Measurements from ENCODE around the gene VPS4B.

VPS4B gene

DNA sequence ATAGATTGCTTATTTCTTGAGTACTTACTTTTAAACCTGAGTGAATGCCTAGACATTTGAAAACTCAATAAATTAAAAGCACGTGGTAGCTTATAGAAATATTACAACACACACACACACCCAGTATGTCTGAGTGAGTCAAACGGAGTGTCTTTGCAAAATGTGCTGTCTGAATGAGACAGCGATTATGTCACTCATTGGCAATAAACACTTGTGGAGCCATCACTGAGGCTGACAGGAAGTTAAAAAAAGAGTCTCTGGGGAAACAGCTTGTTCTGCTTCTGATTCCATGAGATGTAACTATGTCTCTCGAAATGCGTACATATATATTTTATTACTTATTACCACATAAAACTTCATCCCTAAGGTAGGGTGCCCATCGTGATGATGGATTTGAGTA is 22.3 kb upstream of the VPS4B start:
- H3K27ac Mint-ChIP-seq, result no peak overlapping the region
- H3K27me3 Mint-ChIP-seq, result no peaks in the 10 kb centered on the region
- H3K4me1 Mint-ChIP-seq (ENCODE audit: low read depth), result no peaks in the 10 kb centered on the region
- no peaks in the 10 kb centered on the region for H3K9me3 Mint-ChIP-seq
- no peak overlapping the region for H3K4me3 Mint-ChIP-seq
- no peaks in the 10 kb centered on the region for H3K36me3 Mint-ChIP-seq (ENCODE audit: low read depth)

DNA sequence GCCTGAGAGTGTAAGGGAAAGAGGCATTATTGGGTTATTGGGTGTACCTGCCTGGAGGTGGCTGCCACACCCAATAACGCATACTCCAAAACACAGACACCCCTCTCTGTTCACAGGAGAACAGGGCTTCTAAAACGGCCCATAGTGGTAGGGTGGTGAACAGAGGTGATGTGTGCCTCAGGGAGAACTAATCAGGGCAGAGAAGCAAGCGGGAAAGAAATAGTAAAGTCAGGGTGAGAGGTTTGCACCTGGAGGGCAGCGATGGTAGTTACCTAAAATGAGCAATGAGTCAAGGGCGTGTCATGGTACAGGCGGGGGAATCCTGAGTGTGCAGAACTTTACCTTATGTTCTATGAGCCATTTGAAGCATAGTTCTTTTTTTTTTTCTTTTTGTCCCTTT is 21.6 kb upstream of the VPS4B start:
- no peaks in the 10 kb centered on the region for H3K4me1 Mint-ChIP-seq (ENCODE audit: low read depth)
- H3K27me3 Mint-ChIP-seq, result no peaks in the 10 kb centered on the region
- H3K4me3 Mint-ChIP-seq, result no peak overlapping the region
- H3K27ac Mint-ChIP-seq, result no peak overlapping the region
- H3K36me3 Mint-ChIP-seq (ENCODE audit: low read depth), result no peaks in the 10 kb centered on the region
- no peaks in the 10 kb centered on the region for H3K9me3 Mint-ChIP-seq

DNA sequence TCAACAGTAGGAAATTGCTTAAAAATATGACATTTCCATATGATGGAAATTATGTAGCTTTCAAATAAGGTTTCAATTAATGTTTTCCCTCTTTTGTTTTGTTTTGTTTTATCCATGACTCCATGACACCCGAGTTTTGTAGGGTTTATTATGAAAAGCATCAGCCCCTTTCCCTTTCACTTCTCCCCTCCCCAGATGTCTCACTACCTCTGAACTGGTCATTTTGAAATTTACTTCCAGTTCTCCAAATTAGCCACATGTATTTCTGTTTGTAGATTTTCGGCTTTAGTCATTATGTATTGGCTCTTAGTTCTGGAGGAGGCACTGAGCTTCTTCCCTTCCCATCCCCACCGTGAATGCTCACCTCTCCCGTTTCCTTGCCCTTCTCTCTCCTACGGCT is 18.6 kb upstream of the VPS4B start:
- Mint-ChIP-seq H3K4me3 (no peak overlapping the region), H3K36me3 (ENCODE audit: low read depth) (no peaks in the 10 kb centered on the region), H3K9me3 (no peaks in the 10 kb centered on the region), H3K27me3 (no peaks in the 10 kb centered on the region), H3K27ac (peak overlapping the region; percentile 6), H3K4me1 (ENCODE audit: low read depth) (no peaks in the 10 kb centered on the region)

DNA sequence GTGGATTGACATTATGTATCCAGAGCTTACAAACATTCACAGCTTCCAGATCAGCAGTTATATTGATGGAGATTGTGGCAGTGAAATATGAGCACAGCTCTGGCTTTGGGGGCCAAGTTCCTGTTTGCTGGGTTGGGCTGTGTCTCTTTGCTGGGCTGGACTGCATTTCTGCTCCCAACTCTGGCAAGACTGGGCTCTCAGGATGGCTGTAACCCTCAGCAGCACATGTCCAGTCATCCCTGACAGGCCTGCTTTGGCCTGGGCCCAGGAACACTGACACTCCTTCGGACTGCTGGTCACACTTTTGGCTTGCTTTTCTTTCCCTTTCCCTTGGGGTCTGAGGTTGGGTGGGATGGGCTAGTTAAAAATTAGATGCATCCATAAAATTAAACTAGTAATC is 17.9 kb upstream of the VPS4B start:
- Mint-ChIP-seq H3K27me3 (no peaks in the 10 kb centered on the region), H3K9me3 (no peaks in the 10 kb centered on the region), H3K27ac (no peak overlapping the region), H3K36me3 (ENCODE audit: low read depth) (no peaks in the 10 kb centered on the region), H3K4me3 (no peak overlapping the region), H3K4me1 (ENCODE audit: low read depth) (no peaks in the 10 kb centered on the region)

DNA sequence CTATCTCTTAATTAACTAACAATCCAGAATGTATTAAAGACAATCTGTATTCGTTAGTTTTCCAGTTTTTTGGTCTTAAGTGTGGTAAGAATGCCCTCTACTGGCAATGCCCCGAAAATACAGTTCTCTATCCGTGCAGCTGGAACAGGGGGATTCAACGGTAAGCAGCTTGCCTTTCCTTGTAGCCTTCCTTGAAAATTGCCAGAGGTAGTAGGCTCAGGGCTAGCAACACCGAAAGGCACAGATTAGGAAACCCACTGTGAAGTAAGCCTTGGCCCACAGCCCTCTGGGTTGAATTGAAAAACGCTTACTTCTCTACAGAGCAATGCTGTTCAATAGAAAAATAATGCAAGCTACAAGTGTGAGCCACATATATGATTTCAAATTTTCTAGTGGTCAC is 17.1 kb upstream of the VPS4B start:
- Mint-ChIP-seq H3K4me1 (ENCODE audit: low read depth) (no peaks in the 10 kb centered on the region), H3K36me3 (ENCODE audit: low read depth) (no peaks in the 10 kb centered on the region), H3K9me3 (no peaks in the 10 kb centered on the region), H3K4me3 (no peak overlapping the region), H3K27ac (no peak overlapping the region), H3K27me3 (peaks cover 2% of the 10 kb centered on the region)

DNA sequence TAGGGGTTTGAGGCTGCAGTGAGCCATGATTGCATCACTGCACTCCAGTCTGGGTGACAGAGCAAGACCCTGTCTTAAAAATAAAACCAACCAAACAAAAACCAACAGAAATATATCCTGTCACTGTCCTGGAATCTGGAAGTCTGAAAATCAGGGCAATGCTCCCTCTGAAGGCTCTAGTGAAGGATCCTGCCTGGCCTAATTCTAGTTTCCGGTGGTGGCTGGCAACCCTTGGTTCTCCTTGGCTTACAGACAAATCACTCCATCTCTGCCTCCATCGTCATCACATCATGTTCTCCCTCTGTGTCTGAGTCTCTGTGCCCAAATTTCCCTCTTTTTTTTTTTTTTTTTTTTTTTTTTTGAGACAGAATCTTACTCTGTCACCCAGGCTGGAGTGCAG is 15.9 kb upstream of the VPS4B start:
- no peaks in the 10 kb centered on the region for H3K36me3 Mint-ChIP-seq (ENCODE audit: low read depth)
- H3K4me1 Mint-ChIP-seq (ENCODE audit: low read depth), result no peaks in the 10 kb centered on the region
- no peaks in the 10 kb centered on the region for H3K9me3 Mint-ChIP-seq

DNA sequence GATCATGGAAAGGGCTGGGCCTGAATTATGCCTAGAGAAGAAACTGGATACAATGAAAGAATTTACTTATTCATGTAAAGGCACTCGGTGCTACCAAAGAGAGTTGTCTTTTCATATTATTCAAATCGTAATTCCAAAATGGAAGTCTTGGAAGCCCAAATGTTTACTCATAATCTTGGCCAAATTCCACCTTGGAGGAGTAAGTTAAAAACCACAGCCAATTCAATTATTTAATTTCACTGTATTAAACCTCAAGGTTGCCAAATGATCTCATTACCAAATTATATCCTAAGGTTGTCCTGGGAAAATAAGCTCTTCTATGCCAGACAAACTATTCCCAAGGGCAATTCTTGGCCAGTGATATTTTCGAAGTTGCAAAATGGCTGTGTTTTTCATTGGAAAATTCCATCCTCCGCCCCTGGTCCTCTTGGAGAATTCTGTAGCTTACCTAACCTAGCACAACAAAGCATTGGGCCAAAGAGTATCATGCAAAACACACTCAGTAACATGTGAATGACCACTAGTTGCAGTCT is 11.1 kb upstream of the VPS4B start:
- H3K36me3 Mint-ChIP-seq (ENCODE audit: low read depth), result no peaks in the 10 kb centered on the region
- H3K27ac Mint-ChIP-seq, result no peak overlapping the region

More for the DNA sequence above, 15.9 kb upstream of the VPS4B start:
- H3K27me3 Mint-ChIP-seq, result peaks cover 2% of the 10 kb centered on the region
- H3K27ac Mint-ChIP-seq, result no peak overlapping the region
- H3K4me3 Mint-ChIP-seq, result no peak overlapping the region

DNA sequence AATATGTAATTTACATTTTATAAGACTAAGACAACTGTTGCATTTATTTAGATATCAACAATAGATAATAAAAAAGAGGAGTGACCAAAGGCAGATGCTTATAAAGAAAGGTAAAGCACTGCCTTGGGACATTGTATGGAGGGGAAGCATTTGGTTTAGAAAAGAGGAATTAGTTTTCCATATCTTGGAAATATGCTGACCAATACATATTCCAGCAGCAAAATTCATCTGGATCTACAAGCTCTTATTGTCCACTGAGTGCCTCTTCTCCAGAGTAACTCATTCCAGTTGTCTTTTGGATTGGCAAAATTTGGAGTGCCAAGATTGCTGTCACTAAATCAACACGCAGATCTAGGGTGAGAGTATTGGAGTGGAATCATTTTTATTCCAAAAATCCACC is 8.9 kb upstream of the VPS4B start:
- no peak overlapping the region for H3K27ac Mint-ChIP-seq
- no peaks in the 10 kb centered on the region for H3K4me1 Mint-ChIP-seq (ENCODE audit: low read depth)
- no peaks in the 10 kb centered on the region for H3K36me3 Mint-ChIP-seq (ENCODE audit: low read depth)
- H3K27me3 Mint-ChIP-seq, result peaks cover 16% of the 10 kb centered on the region
- H3K4me3 Mint-ChIP-seq, result no peak overlapping the region
- H3K9me3 Mint-ChIP-seq, result no peaks in the 10 kb centered on the region

More for the DNA sequence above, 11.1 kb upstream of the VPS4B start:
- no peaks in the 10 kb centered on the region for H3K4me1 Mint-ChIP-seq (ENCODE audit: low read depth)
- H3K9me3 Mint-ChIP-seq, result no peaks in the 10 kb centered on the region
- H3K4me3 Mint-ChIP-seq, result no peak overlapping the region
- H3K27me3 Mint-ChIP-seq, result peaks cover 16% of the 10 kb centered on the region

DNA sequence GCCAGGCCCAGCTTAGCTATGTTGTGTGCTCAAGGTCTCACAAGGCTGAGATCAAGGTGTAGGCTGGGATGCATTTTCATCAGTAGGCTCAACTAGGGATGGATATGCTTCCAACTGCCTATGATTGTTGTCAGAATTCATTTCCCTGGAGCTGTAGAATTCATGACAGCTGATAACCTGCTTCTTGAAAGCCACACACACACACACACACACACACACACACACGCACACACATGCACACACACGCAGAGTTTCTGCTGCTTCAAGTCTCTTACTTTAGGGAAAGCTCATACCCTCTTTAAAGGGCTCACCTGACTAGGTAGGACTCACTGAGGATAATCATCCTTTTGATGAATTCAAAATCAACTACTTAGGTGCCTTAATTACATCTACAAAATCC is 8.2 kb upstream of the VPS4B start:
- no peaks in the 10 kb centered on the region for H3K9me3 Mint-ChIP-seq
- H3K4me3 Mint-ChIP-seq, result no peak overlapping the region
- H3K36me3 Mint-ChIP-seq (ENCODE audit: low read depth), result no peaks in the 10 kb centered on the region
- no peaks in the 10 kb centered on the region for H3K4me1 Mint-ChIP-seq (ENCODE audit: low read depth)
- H3K27me3 Mint-ChIP-seq, result peaks cover 16% of the 10 kb centered on the region
- H3K27ac Mint-ChIP-seq, result no peak overlapping the region

DNA sequence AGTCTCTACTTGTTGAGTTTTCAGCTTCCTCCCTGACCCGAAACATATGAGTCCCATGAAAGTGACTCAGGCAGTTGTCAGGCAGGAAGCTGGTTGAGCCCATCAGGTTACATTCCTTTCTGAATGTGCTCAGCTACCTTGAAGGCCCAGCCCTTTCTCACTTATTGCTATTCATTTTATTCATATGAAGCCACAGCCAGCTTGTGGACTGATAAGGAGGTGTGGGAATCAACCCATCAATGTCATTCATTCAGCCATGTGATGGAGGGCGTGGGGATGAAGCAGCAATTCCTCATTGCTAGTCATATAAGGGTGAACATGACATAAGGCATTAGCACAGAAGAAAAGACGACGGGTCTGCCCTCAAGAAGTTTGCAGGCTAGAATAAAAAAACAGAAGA is 5.3 kb upstream of the VPS4B start:
- Mint-ChIP-seq H3K4me3 (no peak overlapping the region), H3K9me3 (no peaks in the 10 kb centered on the region), H3K36me3 (ENCODE audit: low read depth) (no peaks in the 10 kb centered on the region), H3K4me1 (ENCODE audit: low read depth) (peaks cover 13% of the 10 kb centered on the region), H3K27me3 (peaks cover 13% of the 10 kb centered on the region), H3K27ac (no peak overlapping the region)

DNA sequence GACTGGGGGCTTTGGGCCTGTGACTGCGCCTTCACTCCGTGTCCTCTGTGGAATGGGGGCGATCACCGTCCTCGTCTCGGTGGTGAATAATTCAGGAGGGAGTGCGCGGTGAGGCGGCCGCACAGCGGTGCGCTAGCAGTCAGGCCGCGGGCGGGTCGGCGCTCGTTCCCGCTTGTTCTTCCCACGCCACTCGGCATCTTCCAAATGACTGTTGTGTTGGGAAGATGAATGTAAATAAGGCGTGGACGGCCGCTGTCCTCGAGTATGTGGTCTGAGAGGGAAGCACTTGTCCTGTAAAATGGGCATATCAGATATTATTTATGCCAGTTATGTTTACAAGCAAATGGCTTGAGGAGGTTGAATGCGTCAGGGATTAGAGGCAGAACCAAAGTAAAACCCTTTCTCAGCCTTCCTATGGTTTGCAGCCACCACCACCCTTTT is 608 bp upstream of the VPS4B start:
- peaks cover 8% of the 10 kb centered on the region for H3K36me3 Mint-ChIP-seq (ENCODE audit: low read depth)
- H3K4me3 Mint-ChIP-seq, result peak overlapping the region; percentile 97
- peaks cover 33% of the 10 kb centered on the region for H3K4me1 Mint-ChIP-seq (ENCODE audit: low read depth)
- H3K9me3 Mint-ChIP-seq, result no peaks in the 10 kb centered on the region
- no peaks in the 10 kb centered on the region for H3K27me3 Mint-ChIP-seq
- H3K27ac Mint-ChIP-seq, result peak overlapping the region; percentile 96

DNA sequence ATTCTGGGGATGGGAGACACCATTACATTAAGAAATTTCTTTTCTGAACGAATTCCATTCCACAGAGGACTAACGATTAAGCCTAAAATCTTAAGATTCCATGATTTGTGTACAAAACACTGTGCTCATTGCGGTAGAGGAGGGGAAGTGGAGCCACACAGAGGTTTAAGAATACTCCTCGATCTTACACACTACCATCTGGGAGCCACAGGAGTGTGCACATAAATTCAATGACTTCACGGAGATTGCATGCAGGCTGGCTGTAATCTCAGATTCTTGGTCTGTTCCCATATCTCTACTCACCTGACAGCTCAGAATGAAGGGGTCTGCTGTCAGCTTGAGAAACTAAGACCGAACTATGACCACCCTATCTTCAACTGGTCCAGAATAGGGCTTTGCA is 762 bp downstream of the VPS4B start:
- Mint-ChIP-seq H3K9me3 (no peaks in the 10 kb centered on the region), H3K4me3 (peak overlapping the region; percentile 97), H3K36me3 (ENCODE audit: low read depth) (peaks cover 8% of the 10 kb centered on the region), H3K4me1 (ENCODE audit: low read depth) (peaks cover 33% of the 10 kb centered on the region), H3K27ac (peak overlapping the region; percentile 96), H3K27me3 (no peaks in the 10 kb centered on the region)

DNA sequence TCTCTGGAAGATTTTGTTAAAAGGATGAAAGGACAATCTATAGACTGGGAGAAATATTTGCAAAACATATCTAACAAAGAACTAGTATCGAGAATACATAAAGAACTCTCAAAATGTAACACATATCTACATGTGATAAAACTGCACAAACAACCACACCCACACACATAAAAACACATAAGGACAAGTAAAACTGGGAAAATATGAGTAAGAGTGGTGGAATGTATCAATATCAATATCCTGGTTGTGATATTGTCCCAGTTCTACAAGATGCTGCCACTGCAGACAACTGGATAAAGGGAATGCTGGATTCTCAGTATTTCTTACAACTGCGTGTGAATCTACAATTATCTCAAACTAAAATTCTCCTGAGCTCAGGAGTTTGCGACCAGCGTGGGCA is 9.3 kb downstream of the VPS4B start:
- Mint-ChIP-seq H3K36me3 (ENCODE audit: low read depth) (peaks cover 55% of the 10 kb centered on the region), H3K27ac (peak overlapping the region; percentile 32), H3K27me3 (no peaks in the 10 kb centered on the region), H3K4me3 (no peak overlapping the region), H3K4me1 (ENCODE audit: low read depth) (peaks cover 43% of the 10 kb centered on the region), H3K9me3 (no peaks in the 10 kb centered on the region)

DNA sequence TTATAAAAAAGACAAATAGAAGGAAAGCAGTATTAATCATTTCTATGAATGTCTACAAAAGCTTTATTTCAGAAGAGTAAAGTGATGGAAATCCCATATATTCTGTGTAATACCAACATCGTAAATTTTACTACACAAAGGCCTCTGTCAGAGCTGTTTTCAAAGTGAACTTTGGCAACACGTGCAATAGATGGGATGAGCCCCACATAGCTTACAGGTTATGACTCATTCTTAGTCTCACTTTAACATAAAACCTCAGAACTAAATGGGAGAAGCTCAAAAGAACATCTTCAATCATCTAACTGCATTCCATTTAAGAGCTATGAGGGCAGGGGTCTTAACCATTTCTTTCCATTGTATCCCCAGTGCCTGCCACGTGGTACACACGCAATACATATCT is 11.5 kb downstream of the VPS4B start:
- peak overlapping the region; percentile 63 for H3K27ac Mint-ChIP-seq
- no peak overlapping the region for H3K4me3 Mint-ChIP-seq
- peaks cover 43% of the 10 kb centered on the region for H3K4me1 Mint-ChIP-seq (ENCODE audit: low read depth)
- no peaks in the 10 kb centered on the region for H3K9me3 Mint-ChIP-seq
- H3K27me3 Mint-ChIP-seq, result no peaks in the 10 kb centered on the region
- H3K36me3 Mint-ChIP-seq (ENCODE audit: low read depth), result peaks cover 72% of the 10 kb centered on the region

DNA sequence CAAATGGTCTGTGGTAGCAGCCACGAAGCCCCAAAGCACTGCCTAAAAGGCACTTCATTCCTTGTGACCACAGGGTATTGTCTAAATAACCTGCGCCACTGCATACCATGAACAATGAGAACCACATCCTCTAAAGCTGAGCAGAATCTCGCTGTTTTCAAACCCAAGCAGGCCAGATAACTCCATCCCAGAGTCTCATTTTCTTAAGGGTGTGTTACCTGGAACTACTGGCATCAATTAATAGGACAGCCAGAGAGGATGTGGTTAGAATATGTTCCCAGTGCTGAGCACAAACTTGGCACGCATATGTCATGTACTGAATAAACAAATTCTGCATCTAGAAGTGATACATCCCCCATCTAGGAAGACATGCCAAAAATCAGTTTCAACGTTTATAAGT is 13.0 kb downstream of the VPS4B start:
- no peak overlapping the region for H3K4me3 Mint-ChIP-seq
- peaks cover 43% of the 10 kb centered on the region for H3K4me1 Mint-ChIP-seq (ENCODE audit: low read depth)
- H3K9me3 Mint-ChIP-seq, result no peaks in the 10 kb centered on the region
- H3K27ac Mint-ChIP-seq, result peak overlapping the region; percentile 63
- peaks cover 72% of the 10 kb centered on the region for H3K36me3 Mint-ChIP-seq (ENCODE audit: low read depth)
- H3K27me3 Mint-ChIP-seq, result no peaks in the 10 kb centered on the region

DNA sequence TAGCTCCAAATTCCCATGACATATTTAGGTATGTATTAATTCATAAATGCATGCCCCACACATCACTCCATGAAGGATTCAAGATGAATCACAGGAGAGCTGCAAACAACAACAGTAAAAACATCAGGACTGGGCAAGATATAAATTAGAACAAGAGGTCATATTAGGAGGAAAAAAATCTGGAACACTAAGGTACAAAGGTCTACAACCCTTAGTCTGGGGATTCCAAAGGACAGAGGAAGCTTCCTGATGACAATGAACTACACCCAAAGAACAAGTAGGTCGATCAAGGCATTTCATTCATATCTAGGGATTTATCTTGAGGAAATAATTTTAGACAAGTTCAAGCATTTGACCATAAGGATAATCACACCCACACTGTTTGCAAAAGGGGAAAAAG is 14.5 kb downstream of the VPS4B start:
- peaks cover 35% of the 10 kb centered on the region for H3K4me1 Mint-ChIP-seq (ENCODE audit: low read depth)
- no peaks in the 10 kb centered on the region for H3K27me3 Mint-ChIP-seq
- no peak overlapping the region for H3K27ac Mint-ChIP-seq
- H3K4me3 Mint-ChIP-seq, result no peak overlapping the region
- peaks cover 73% of the 10 kb centered on the region for H3K36me3 Mint-ChIP-seq (ENCODE audit: low read depth)
- no peaks in the 10 kb centered on the region for H3K9me3 Mint-ChIP-seq

Measured in stimulated activated naive CD8-positive, alpha-beta T cell treated with anti-CD3 and anti-CD28 coated beads, Interleukin-15, Interleukin-2, amounts not matched to agents 100 ng/mL and 50 ng/mL, for 24 hours (primary cell).